ENCODE results near the gene HRH4. TPM values are rescaled to one million over a fixed set of nuclear protein-coding genes. Genes with fewer than 3 reads are reported as not detected.

HRH4 gene
- total RNA-seq, 1 donor from 2014 or later, result 0.07 TPM

- no peaks in the 10 kb centered on the region for H3K9me3 Mint-ChIP-seq
- peaks cover 5% of the 10 kb centered on the region for H3K4me1 Mint-ChIP-seq
- no peak for TF ChIP-seq CTCF (conservative IDR thresholded peaks at IDR 0.05)
- DNase-seq (ENCODE audit: low read depth, low spot score), result no peak
- H3K4me3 Mint-ChIP-seq, result no peak overlapping the region
- H3K36me3 Mint-ChIP-seq (ENCODE audit: low read depth), result no peaks in the 10 kb centered on the region
- H3K27ac Mint-ChIP-seq (ENCODE audit: unreplicated experiment), result no peak overlapping the region
- no peaks in the 10 kb centered on the region for H3K27me3 Mint-ChIP-seq (ENCODE audit: low read depth)
Measured at GRCh38 chr18:24462838-24463775, 2.7 kb downstream of the HRH4 start.

GRCh38 chr18:24465486-24465885 lies 5.0 kb downstream of the HRH4 start:
- Mint-ChIP-seq H3K27ac (ENCODE audit: unreplicated experiment) (no peak overlapping the region), H3K4me3 (no peak overlapping the region), H3K9me3 (no peaks in the 10 kb centered on the region), H3K27me3 (ENCODE audit: low read depth) (no peaks in the 10 kb centered on the region), H3K4me1 (peaks cover 5% of the 10 kb centered on the region), H3K36me3 (ENCODE audit: low read depth) (no peaks in the 10 kb centered on the region)
- no peak for DNase-seq (ENCODE audit: low read depth, low spot score)
- no peak for TF ChIP-seq CTCF (conservative IDR thresholded peaks at IDR 0.05)

GRCh38 chr18:24466771-24467170 lies 6.3 kb downstream of the HRH4 start:
- no peak for TF ChIP-seq CTCF (conservative IDR thresholded peaks at IDR 0.05)
- Mint-ChIP-seq H3K9me3 (no peaks in the 10 kb centered on the region), H3K4me1 (peaks cover 5% of the 10 kb centered on the region), H3K4me3 (no peak overlapping the region), H3K27me3 (ENCODE audit: low read depth) (no peaks in the 10 kb centered on the region), H3K27ac (ENCODE audit: unreplicated experiment) (no peak overlapping the region), H3K36me3 (ENCODE audit: low read depth) (no peaks in the 10 kb centered on the region)
- DNase-seq (ENCODE audit: low read depth, low spot score), result no peak

- Mint-ChIP-seq H3K4me1 (no peaks in the 10 kb centered on the region), H3K27ac (ENCODE audit: unreplicated experiment) (no peak overlapping the region), H3K36me3 (ENCODE audit: low read depth) (no peaks in the 10 kb centered on the region), H3K4me3 (no peak overlapping the region), H3K27me3 (ENCODE audit: low read depth) (no peaks in the 10 kb centered on the region), H3K9me3 (no peaks in the 10 kb centered on the region)
- no peak for TF ChIP-seq CTCF (conservative IDR thresholded peaks at IDR 0.05)
- no peak for DNase-seq (ENCODE audit: low read depth, low spot score)
Measured at GRCh38 chr18:24470022-24470618, 9.7 kb downstream of the HRH4 start.

GRCh38 chr18:24470805-24471204 lies 10.4 kb downstream of the HRH4 start:
- H3K36me3 Mint-ChIP-seq (ENCODE audit: low read depth), result no peaks in the 10 kb centered on the region

More at GRCh38 chr18:24470805-24471204, 10.4 kb downstream of the HRH4 start:
- DNase-seq (ENCODE audit: low read depth, low spot score), result no peak
- no peak overlapping the region for H3K4me3 Mint-ChIP-seq
- no peaks in the 10 kb centered on the region for H3K27me3 Mint-ChIP-seq (ENCODE audit: low read depth)
- H3K27ac Mint-ChIP-seq (ENCODE audit: unreplicated experiment), result no peak overlapping the region
- no peaks in the 10 kb centered on the region for H3K9me3 Mint-ChIP-seq
- TF ChIP-seq CTCF (conservative IDR thresholded peaks at IDR 0.05), result no peak
- H3K4me1 Mint-ChIP-seq, result no peaks in the 10 kb centered on the region

Measured in neural crest cell (in vitro differentiated cells).